Measurements from ENCODE around the gene MEAF6. TPM values are rescaled to one million over a fixed set of nuclear protein-coding genes. Genes with fewer than 3 reads are reported as not detected.

MEAF6 gene
- total and polyA plus RNA-seq, 2 of the 8 experiments (the other 6 are each of a cell fraction or from before 2014, with no cell fraction given), result 23.0 to 38.8 TPM

GRCh38 chr1:37509181-37509580 is 5.4 kb downstream of the MEAF6 start (continued):
- TF ChIP-seq POU5F1 (IDR thresholded peaks at IDR 0.05; ENCODE audit: low read depth, low read length), result no peak
- no peak for TF ChIP-seq CHD1 (IDR thresholded peaks at IDR 0.05; ENCODE audit: low read depth, low read length)
- no peak for TF ChIP-seq CEBPB (IDR thresholded peaks at IDR 0.05; ENCODE audit: low read depth, low read length)
- TF ChIP-seq BACH1 (IDR thresholded peaks at IDR 0.05; ENCODE audit: low read length), result no peak
- no peak for TF ChIP-seq SRF (IDR thresholded peaks at IDR 0.05; ENCODE audit: low read depth, low read length)
- TF ChIP-seq BCL11A (IDR thresholded peaks at IDR 0.05; ENCODE audit: low read depth in 2 of 2, low read length in 2 of 2), result no peak
